ENCODE measurements around the gene LMO3. TPM values are rescaled to one million over a fixed set of nuclear protein-coding genes. Genes with fewer than 3 reads are reported as not detected.

Gene LMO3
- 100 to 1,000 TPM in 1 of 3 donors, 1 to 10 TPM in 2; 3.6 to 131 (median 9.4) TPM for total RNA-seq
- long read RNA-seq, donor 1, transcript LMO3-215 (4 exons, 1,685 nt): major isoform, 39 of 94 reads
- long read RNA-seq, donor 1, partial matches to known transcripts: 14 of 94 reads
- long read RNA-seq, donor 1, other reads (novel, unspliced or antisense): 26 of 94 reads
- long read RNA-seq, donor 2, partial matches to known transcripts: 0 of 1 reads
- long read RNA-seq, donor 2, other reads (novel, unspliced or antisense): 1 of 1 reads

- Histone ChIP-seq H3K4me3 (no peak within 1 kb of the TSS), H3K4me1 (ENCODE audit: low read depth) (peaks cover 2% of the 10 kb centered on the region), H3K9me3 (no peaks in the 10 kb centered on the region), H3K36me3 (ENCODE audit: low read depth) (no peaks in the 10 kb centered on the region)
- no peak for ATAC-seq
- TF ChIP-seq, protein P1, sequence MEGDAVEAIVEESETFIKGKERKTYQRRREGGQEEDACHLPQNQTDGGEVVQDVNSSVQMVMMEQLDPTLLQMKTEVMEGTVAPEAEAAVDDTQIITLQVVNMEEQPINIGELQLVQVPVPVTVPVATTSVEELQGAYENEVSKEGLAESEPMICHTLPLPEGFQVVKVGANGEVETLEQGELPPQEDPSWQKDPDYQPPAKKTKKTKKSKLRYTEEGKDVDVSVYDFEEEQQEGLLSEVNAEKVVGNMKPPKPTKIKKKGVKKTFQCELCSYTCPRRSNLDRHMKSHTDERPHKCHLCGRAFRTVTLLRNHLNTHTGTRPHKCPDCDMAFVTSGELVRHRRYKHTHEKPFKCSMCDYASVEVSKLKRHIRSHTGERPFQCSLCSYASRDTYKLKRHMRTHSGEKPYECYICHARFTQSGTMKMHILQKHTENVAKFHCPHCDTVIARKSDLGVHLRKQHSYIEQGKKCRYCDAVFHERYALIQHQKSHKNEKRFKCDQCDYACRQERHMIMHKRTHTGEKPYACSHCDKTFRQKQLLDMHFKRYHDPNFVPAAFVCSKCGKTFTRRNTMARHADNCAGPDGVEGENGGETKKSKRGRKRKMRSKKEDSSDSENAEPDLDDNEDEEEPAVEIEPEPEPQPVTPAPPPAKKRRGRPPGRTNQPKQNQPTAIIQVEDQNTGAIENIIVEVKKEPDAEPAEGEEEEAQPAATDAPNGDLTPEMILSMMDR (IDR thresholded peaks at IDR 0.05): no peak
- DNase-seq: no peak
- intact Hi-C loops (cut with DNase I, micrococcal nuclease): no loop called here
Measured at GRCh38 chr12:16606117-16606200, at the start of gene LMO3. TSS of gene LMO3 (minus strand) at chr12:16606162. CDS start at chr12:16600860, 5,302 bp downstream.

DNA sequence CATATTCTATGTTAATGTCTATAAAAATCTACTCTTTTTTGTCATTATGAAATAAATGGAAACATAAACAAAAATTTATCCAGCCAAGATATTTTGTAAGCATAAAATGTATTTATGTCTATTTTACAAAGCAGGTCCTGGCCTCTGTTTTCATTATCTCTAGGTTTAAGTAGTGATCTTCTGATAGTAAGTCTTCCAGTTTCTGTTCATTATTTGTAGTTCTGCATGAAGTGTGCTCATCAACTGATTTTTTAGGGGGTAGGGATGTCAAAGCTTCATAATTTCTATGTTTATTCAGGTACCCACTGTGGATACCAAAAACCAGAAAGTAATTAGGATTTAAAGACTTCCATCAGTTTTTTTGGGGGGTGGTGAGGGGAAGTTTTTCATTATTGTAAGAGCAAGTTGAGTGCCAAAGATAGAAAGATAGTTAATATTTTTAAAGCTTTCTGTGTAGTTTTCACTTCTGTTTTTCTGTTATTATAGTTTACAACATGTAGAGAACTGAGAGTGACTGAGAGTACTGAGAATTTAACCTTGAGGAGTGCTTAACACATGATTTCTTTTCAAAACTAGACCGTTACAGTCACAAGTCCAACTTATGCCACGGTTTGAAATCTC is 30.6 kb upstream of the LMO3 start:
- Histone ChIP-seq H3K4me1 (ENCODE audit: low read depth) (no peaks in the 10 kb centered on the region), H3K9me3 (no peaks in the 10 kb centered on the region), H3K4me3 (no peak overlapping the region), H3K36me3 (ENCODE audit: low read depth) (no peaks in the 10 kb centered on the region)
- TF ChIP-seq, protein P1 (IDR thresholded peaks at IDR 0.05): no peak
- no peak for DNase-seq
- intact Hi-C loops (cut with DNase I, micrococcal nuclease): no loop called here
- ATAC-seq: no peak

- no peaks in the 10 kb centered on the region for H3K36me3 ChIP-seq (ENCODE audit: low read depth)
- no peaks in the 10 kb centered on the region for H3K4me1 ChIP-seq (ENCODE audit: low read depth)
- intact Hi-C loops (cut with DNase I, micrococcal nuclease): no loop called here
- TF ChIP-seq, protein P1 (IDR thresholded peaks at IDR 0.05): no peak
- DNase-seq (no peak), ATAC-seq (no peak)
- no peak overlapping the region for H3K4me3 ChIP-seq
- no peaks in the 10 kb centered on the region for H3K9me3 ChIP-seq
Measured at GRCh38 chr12:16634786-16635185, 28.8 kb upstream of the LMO3 start.

- no peaks in the 10 kb centered on the region for H3K9me3 ChIP-seq
- H3K4me3 ChIP-seq: no peak overlapping the region
- H3K4me1 ChIP-seq (ENCODE audit: low read depth): no peaks in the 10 kb centered on the region
- intact Hi-C loops (cut with DNase I, micrococcal nuclease): no loop called here
- ATAC-seq (no peak), DNase-seq (no peak)
- TF ChIP-seq, protein P1 (IDR thresholded peaks at IDR 0.05): no peak
- H3K36me3 ChIP-seq (ENCODE audit: low read depth): no peaks in the 10 kb centered on the region
Measured at GRCh38 chr12:16626991-16627390, 21.0 kb upstream of the LMO3 start.

GRCh38 chr12:16622338-16622737 is 16.4 kb upstream of the LMO3 start:
- H3K4me3 ChIP-seq: no peak overlapping the region
- intact Hi-C loops (cut with DNase I, micrococcal nuclease): no loop called here
- ATAC-seq: no peak
- DNase-seq: no peak
- TF ChIP-seq, protein P1 (IDR thresholded peaks at IDR 0.05): no peak
- H3K36me3 ChIP-seq (ENCODE audit: low read depth): no peaks in the 10 kb centered on the region
- no peaks in the 10 kb centered on the region for H3K4me1 ChIP-seq (ENCODE audit: low read depth)
- no peaks in the 10 kb centered on the region for H3K9me3 ChIP-seq

DNA sequence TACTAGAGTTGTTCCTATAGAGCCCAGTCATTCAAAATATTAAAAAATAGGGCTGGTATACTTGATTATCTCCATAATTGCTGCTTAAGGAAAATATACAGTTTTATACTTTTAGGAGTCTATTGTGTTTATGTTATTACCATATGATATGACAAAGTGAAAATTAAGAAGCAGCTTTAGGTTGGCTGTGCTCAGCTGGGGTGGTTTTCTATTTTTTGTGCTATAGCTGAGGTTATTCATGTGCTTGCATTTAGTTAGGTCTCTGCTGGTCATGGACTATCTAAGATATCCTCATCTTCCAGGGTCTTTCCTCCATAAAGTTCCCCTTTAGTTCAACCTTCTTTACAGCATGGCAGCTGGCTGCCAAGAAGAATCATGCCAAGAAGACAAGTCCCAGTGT is 13.6 kb upstream of the LMO3 start:
- no peak for ATAC-seq
- DNase-seq: no peak
- TF ChIP-seq, protein P1 (IDR thresholded peaks at IDR 0.05): no peak
- H3K4me1 ChIP-seq (ENCODE audit: low read depth): no peaks in the 10 kb centered on the region
- no peaks in the 10 kb centered on the region for H3K36me3 ChIP-seq (ENCODE audit: low read depth)
- no peaks in the 10 kb centered on the region for H3K9me3 ChIP-seq
- intact Hi-C loops (cut with DNase I, micrococcal nuclease): no loop called here
- no peak overlapping the region for H3K4me3 ChIP-seq

Measured in mucosa of descending colon (tissue), 3 donors.